Naive B cell (primary cell): ENCODE results near the gene CCL17. TPM values are rescaled to one million over a fixed set of nuclear protein-coding genes. Genes with fewer than 3 reads are reported as not detected.
"Not testable (repeated sequence)": the region's sequence is repeated elsewhere in the genome, so short reads cannot be mapped to it uniquely, and the experiment has no call there.

Experiments used
- ATAC-seq, 2 donors: fragments of 150-1000 bp; cut with Tn5 transposase; 2 replicates each; pipeline ENCODE4 v1.10.0; 2021; ENCODE audit warnings: low read depth in 2 of 2, mild to moderate bottlenecking in 2 of 2, moderate library complexity in 2 of 2
- DNase-seq: peaks from one replicate; pipeline ENCODE4 v3.0.0; 2022
- H3K27ac Mint-ChIP-seq, 6 donors: one replicate each; pipeline ENCODE4 v1.8.0; 2020 to 2022; ENCODE audit warnings: mild to moderate bottlenecking in 6 of 6, mixed read lengths in 6 of 6, moderate library complexity in 5 of 6, inconsistent platforms in 2 of 6
- H3K27me3 Mint-ChIP-seq, 3 donors: one replicate each; pipeline ENCODE4 v1.8.0; 2021 to 2022; ENCODE audit warnings: mixed read lengths in 3 of 3, mild to moderate bottlenecking in 1 of 3
- H3K36me3 Mint-ChIP-seq, 2 donors: one replicate each; pipeline ENCODE4 v1.8.0; 2020 to 2022; ENCODE audit warnings: mixed read lengths in 2 of 2, inconsistent platforms in 1 of 2, mild to moderate bottlenecking in 1 of 2
- H3K4me1 Mint-ChIP-seq, 3 donors: one replicate each; pipeline ENCODE4 v1.8.0; 2020 to 2022; ENCODE audit warnings: mixed read lengths in 3 of 3, inconsistent platforms in 1 of 3, mild to moderate bottlenecking in 1 of 3, moderate library complexity in 1 of 3
- H3K4me3 Mint-ChIP-seq, 8 donors: one replicate each; pipeline ENCODE4 v1.8.0; 2020 to 2022; ENCODE audit warnings: mild to moderate bottlenecking in 8 of 8, mixed read lengths in 8 of 8, moderate library complexity in 8 of 8, inconsistent platforms in 2 of 8
- H3K9me3 Mint-ChIP-seq, 7 donors: one replicate each; pipeline ENCODE4 v1.8.0; 2020 to 2022; ENCODE audit warnings: mixed read lengths in 7 of 7, mild to moderate bottlenecking in 5 of 7, inconsistent platforms in 2 of 7, moderate library complexity in 1 of 7
- polyA plus RNA-seq, 6 donors: library from polyadenylated mRNA; unstranded; fragments of 300-500 nt; fragmentation: Illumina TruSeq; gene quantifications; one replicate each; pipeline ENCODE4 v1.2.3, GENCODE V29; 2021; ENCODE audit warnings: low read depth in 6 of 6

The CCL17 gene
- polyA plus RNA-seq, 6 donors from 2014 or later: not detected

DNA sequence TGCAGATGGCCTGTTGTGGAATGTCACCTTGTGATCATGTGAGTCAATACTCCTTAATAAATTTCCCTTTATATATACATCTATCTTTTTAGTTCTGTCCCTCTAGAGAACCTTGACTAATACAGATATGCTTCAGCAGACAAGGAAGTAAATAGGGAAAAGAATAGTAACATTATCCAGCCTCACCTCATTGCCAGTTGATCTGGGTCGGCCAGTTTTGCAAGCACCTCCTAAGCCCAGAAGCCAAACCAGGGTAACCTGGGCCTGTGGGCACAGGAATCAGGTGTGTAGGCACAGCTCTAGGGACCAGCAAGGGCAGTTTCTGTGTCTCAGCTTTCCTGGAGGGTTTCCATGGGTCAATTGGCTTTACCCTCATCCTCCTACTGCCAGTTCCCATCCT is 11.9 kb upstream of the CCL17 start:
- ATAC-seq (no peak), DNase-seq (no peak)
- Mint-ChIP-seq H3K27ac (no peak overlapping the region), H3K36me3 (no peaks in the 10 kb centered on the region), H3K4me3 (no peak overlapping the region), H3K9me3 (peaks cover 0 to 3% (median 0%) of the 10 kb centered on the region in 7 donors), H3K27me3 (peaks cover 24 to 56% (median 30%) of the 10 kb centered on the region in 3 donors), H3K4me1 (peaks cover 9 to 13% (median 10%) of the 10 kb centered on the region in 3 donors)

- Mint-ChIP-seq H3K4me3 (no peak overlapping the region), H3K27me3 (peaks cover 13 to 44% (median 23%) of the 10 kb centered on the region in 3 donors), H3K9me3 (peaks cover 0 to 3% (median 0%) of the 10 kb centered on the region in 7 donors), H3K4me1 (peaks cover 0 to 12% (median 7%) of the 10 kb centered on the region in 3 donors), H3K27ac (no peak overlapping the region), H3K36me3 (no peaks in the 10 kb centered on the region)
- ATAC-seq (no peak), DNase-seq (no peak)
Observed at GRCh38 chr16:57394444-57394843, 10.1 kb upstream of the CCL17 start.

DNA sequence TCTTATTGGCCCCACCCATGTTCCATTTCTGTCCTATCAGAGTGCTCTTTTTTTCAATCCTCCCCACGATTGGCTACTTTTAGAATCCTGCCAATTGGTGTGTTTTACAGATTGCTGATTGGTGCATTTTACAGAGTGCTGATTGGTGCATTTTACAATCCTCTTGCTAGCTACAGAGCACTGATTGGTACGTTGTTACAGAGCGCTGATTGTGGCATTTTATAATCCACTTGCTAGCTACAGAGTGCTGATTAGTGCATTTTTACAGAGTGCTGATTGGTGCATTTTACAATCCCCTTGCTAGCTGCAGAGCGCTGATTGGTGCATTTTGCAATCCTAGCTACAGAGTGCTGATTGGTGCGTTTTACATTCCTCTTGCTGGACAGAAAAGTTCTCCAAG is 9.5 kb upstream of the CCL17 start:
- H3K27me3 Mint-ChIP-seq: peaks cover 12 to 42% (median 23%) of the 10 kb centered on the region in 3 donors
- H3K4me1 Mint-ChIP-seq: peaks cover 4 to 17% (median 11%) of the 10 kb centered on the region in 3 donors
- ATAC-seq (no peak), DNase-seq (no peak)
- no peak overlapping the region for H3K4me3 Mint-ChIP-seq
- H3K27ac Mint-ChIP-seq: no peak overlapping the region
- peaks cover 0 to 3% (median 0%) of the 10 kb centered on the region in 7 donors for H3K9me3 Mint-ChIP-seq
- no peaks in the 10 kb centered on the region for H3K36me3 Mint-ChIP-seq

DNA sequence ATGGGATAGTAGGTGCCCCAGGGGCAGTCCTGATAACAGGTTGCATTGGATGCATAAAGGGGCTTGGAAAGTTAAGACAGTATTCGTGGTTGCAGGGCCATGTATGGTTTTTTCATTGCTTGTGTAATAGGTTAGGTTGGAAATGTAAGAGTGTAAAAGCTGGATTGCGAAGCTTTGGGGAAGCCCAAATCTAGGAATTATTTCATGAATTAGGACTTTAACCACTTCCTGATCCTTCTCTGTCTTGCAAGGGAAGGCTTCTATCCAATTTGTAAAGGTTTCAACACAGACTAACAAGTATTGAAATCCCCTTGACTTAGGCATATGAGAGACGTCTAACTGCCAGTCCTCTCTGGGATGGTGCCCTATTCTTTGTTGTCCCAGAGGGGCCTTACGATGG is 7.8 kb upstream of the CCL17 start:
- peaks cover 4 to 34% (median 16%) of the 10 kb centered on the region in 3 donors for H3K4me1 Mint-ChIP-seq
- no peak overlapping the region for H3K4me3 Mint-ChIP-seq
- H3K27ac Mint-ChIP-seq: no peak overlapping the region
- ATAC-seq (no peak), DNase-seq (no peak)
- H3K36me3 Mint-ChIP-seq: no peaks in the 10 kb centered on the region
- H3K9me3 Mint-ChIP-seq: peaks cover 0 to 3% (median 0%) of the 10 kb centered on the region in 7 donors
- peaks cover 12 to 35% (median 19%) of the 10 kb centered on the region in 3 donors for H3K27me3 Mint-ChIP-seq

DNA sequence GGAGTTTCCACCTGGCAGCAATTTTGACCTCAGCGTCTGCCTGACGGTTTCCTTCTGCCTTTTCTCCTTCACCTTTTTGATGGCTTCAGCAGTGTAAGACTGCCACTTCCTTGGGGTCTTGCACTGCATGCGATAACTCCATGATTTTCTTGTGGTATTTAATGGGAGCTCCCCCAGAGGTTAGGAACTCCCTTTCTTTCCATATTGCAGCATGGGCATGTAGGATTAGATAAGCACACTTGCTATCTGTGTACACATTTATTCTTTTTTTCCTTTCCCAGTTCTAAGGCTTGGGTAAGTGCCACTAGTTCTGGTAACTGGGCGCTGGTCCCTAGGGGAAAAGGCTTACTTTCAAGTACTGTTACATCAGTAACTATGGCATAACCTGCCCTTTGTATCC is 7.1 kb upstream of the CCL17 start:
- H3K27ac Mint-ChIP-seq, H3K36me3 Mint-ChIP-seq, DNase-seq, H3K9me3 Mint-ChIP-seq, H3K4me3 Mint-ChIP-seq, ATAC-seq: not testable (repeated sequence)
- Mint-ChIP-seq H3K4me1 (peaks cover 4 to 35% (median 20%) of the 10 kb centered on the region in 3 donors), H3K27me3 (peaks cover 12 to 29% (median 14%) of the 10 kb centered on the region in 3 donors)

- Mint-ChIP-seq H3K36me3 (no peaks in the 10 kb centered on the region), H3K9me3 (no peaks in the 10 kb centered on the region), H3K27me3 (peaks cover 6 to 9% (median 6%) of the 10 kb centered on the region in 3 donors), H3K27ac (no peak overlapping the region), H3K4me3 (no peak overlapping the region), H3K4me1 (peaks cover 4 to 42% (median 28%) of the 10 kb centered on the region in 3 donors)
- ATAC-seq (no peak), DNase-seq (no peak)
Observed at GRCh38 chr16:57401943-57402640, 2.5 kb upstream of the CCL17 start.

- peaks cover 8 to 16% (median 14%) of the 10 kb centered on the region in 3 donors for H3K27me3 Mint-ChIP-seq
- H3K36me3 Mint-ChIP-seq: no peaks in the 10 kb centered on the region
- ATAC-seq: no peak
- DNase-seq: no peak
- H3K4me3 Mint-ChIP-seq: peak overlapping the region in 1 of 8 donors; percentile 61
- H3K4me1 Mint-ChIP-seq: peaks cover 8 to 39% (median 25%) of the 10 kb centered on the region in 3 donors
- H3K9me3 Mint-ChIP-seq: peaks cover 0 to 1% (median 0%) of the 10 kb centered on the region in 7 donors
- peak overlapping the region in 3 of 6 donors; percentile 3 to 41 (median 3) for H3K27ac Mint-ChIP-seq
Observed at GRCh38 chr16:57405097-57405496, 530 bp downstream of the CCL17 start.

DNA sequence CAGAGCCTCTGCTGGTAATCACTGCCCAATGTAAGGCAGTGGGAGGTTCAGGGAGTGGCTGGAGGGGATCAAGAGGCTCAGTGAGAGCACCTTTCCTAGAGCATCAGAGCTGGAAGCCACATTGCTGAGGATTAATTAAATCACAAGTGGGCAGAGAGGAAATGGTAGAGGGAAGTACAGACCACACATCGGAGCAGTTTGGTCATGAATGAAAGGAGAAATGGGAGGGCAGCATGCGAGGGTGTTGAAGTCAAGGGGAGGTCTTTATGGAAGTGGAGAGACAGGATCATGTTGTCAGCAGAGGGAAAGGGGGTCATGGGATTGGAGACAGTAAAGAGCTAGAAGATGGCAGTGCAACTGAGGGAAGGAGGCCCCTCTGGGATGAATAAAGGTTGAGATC is 2.3 kb downstream of the CCL17 start:
- peaks cover 14 to 19% (median 16%) of the 10 kb centered on the region in 3 donors for H3K27me3 Mint-ChIP-seq

DNA sequence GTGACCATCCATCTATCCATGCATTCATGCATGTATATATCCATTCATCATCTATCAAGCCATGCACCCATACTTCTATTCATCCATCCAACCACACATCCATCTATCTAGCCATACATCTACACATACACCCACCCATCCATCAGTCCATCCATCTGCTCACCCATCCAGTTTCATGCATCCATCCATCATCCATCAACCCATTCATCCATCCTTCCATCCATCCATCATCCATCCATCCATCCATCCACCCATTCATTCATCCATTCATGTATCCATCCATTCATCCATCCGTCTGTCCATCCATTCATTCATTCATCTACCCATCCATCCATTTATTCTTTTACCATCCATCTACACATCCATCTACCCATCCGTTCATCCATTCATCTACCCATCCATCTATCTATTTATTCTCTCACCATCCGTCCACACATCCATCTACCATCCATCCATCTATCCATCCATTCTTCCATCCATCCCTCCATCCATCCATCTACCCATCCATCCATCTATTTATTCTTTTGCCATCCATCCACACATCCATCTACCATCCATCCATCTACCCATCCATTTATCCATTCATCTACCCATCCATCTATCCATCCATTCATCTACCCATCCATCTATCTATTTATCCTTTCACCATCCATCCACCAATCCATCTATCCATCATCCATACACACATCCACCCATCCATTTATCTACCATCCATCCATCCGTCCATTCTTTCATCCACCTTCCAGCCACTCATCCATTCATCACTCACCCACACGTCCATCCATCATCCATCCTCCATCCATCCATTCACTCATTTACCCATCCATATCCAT is 3.2 kb downstream of the CCL17 start:
- DNase-seq (no peak), ATAC-seq (no peak)
- Mint-ChIP-seq H3K27ac (no peak overlapping the region), H3K9me3 (peaks cover 0 to 1% (median 0%) of the 10 kb centered on the region in 7 donors), H3K4me3 (no peak overlapping the region), H3K4me1 (peaks cover 10 to 37% (median 24%) of the 10 kb centered on the region in 3 donors), H3K27me3 (peaks cover 14 to 19% (median 16%) of the 10 kb centered on the region in 3 donors), H3K36me3 (no peaks in the 10 kb centered on the region)

More for the DNA sequence above, 2.3 kb downstream of the CCL17 start:
- ATAC-seq: peak in 1 of 2 donors; percentile 33
- Mint-ChIP-seq H3K36me3 (no peaks in the 10 kb centered on the region), H3K27ac (no peak overlapping the region), H3K4me1 (peaks cover 8 to 29% (median 27%) of the 10 kb centered on the region in 3 donors), H3K9me3 (peaks cover 0 to 1% (median 0%) of the 10 kb centered on the region in 7 donors), H3K4me3 (no peak overlapping the region)
- DNase-seq: no peak

GRCh38 chr16:57409065-57409464 is 4.5 kb downstream of the CCL17 start:
- no peak for DNase-seq
- ATAC-seq: no peak
- peak overlapping the region in 3 of 6 donors; percentile 56 to 70 (median 58) for H3K27ac Mint-ChIP-seq
- H3K9me3 Mint-ChIP-seq: peaks cover 0 to 1% (median 0%) of the 10 kb centered on the region in 7 donors
- peak overlapping the region in 2 of 8 donors; percentile 16 to 17 for H3K4me3 Mint-ChIP-seq
- H3K27me3 Mint-ChIP-seq: peaks cover 14 to 19% (median 16%) of the 10 kb centered on the region in 3 donors
- no peaks in the 10 kb centered on the region for H3K36me3 Mint-ChIP-seq
- H3K4me1 Mint-ChIP-seq: peaks cover 23 to 50% (median 37%) of the 10 kb centered on the region in 3 donors

DNA sequence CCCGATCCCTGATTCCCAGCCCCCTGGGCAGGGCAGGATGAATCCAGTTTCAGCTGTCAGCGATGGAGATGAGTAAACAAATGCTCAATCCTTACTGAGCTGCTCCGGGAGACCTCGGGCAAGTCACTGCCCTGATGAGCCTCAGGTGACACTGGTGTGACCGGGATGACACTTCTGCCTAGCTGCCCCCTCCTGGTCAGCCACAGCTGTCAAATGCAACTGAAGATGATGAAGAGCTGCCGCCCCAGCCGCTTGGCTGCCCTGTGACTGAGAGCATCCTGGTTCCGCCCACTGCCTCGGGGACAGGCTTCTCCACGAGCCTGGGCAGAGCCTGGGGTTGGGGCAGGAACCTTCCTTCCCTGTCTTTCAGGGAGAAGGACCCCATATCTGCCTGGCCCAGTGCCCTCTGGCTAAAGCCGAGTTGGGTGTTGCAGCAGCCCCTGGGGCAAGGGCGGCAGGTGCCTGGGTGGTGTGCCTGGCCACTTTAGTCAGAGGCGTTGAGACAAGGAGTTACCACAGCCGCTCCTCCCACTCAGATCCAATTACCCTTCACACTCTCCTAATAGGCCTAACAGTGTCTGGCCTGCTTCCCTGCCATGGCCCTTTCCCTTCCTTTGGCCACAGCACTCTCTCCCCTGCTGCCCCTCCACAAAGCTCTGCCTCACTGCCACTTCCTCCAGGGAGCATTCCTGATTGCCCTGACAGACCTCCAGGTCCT is 5.5 kb downstream of the CCL17 start:
- H3K4me3 Mint-ChIP-seq: peak overlapping the region in 1 of 8 donors; percentile 67
- H3K9me3 Mint-ChIP-seq: peaks cover 0 to 1% (median 0%) of the 10 kb centered on the region in 7 donors
- H3K27me3 Mint-ChIP-seq: peaks cover 12 to 19% (median 13%) of the 10 kb centered on the region in 3 donors
- no peak for DNase-seq
- H3K27ac Mint-ChIP-seq: no peak overlapping the region
- no peak for ATAC-seq
- no peaks in the 10 kb centered on the region for H3K36me3 Mint-ChIP-seq
- peaks cover 29 to 54% (median 40%) of the 10 kb centered on the region in 3 donors for H3K4me1 Mint-ChIP-seq

GRCh38 chr16:57411362-57411976 is 6.9 kb downstream of the CCL17 start:
- no peak for DNase-seq
- Mint-ChIP-seq H3K27me3 (peaks cover 7 to 19% (median 8%) of the 10 kb centered on the region in 3 donors), H3K27ac (peak overlapping the region in 3 of 6 donors; percentile 33 to 52 (median 36)), H3K36me3 (no peaks in the 10 kb centered on the region), H3K4me1 (peaks cover 40 to 53% (median 44%) of the 10 kb centered on the region in 3 donors), H3K4me3 (no peak overlapping the region), H3K9me3 (peaks cover 0 to 1% (median 0%) of the 10 kb centered on the region in 7 donors)
- no peak for ATAC-seq
